ENCODE measurements around the gene PAX7.
"Not testable (repeated sequence)": the region's sequence is repeated elsewhere in the genome, so short reads cannot be mapped to it uniquely, and the experiment has no call there.

PAX7 gene

DNA sequence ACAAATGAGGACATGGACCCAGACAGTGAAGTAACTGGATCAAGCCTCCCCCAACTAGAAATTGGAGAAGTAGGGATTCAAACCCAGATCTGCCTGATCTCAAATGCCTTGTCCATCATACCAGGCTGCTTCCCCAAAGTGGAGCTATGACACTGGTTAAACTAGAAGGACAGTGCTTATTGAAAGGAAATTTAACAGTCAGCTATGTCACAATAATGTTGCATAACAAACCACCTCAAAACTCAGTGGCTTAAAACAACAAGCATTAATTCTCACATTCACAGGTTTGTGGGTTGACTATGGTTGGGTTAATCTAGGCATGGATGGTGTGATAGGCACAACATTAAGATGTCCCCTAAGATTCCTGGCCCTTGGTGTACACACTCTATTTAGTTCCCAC is 121.8 kb downstream of the PAX7 start:
- H3K4me3 ChIP-seq (ENCODE audit: low read depth, low read length) = no peak overlapping the region
- TF ChIP-seq, protein P1, sequence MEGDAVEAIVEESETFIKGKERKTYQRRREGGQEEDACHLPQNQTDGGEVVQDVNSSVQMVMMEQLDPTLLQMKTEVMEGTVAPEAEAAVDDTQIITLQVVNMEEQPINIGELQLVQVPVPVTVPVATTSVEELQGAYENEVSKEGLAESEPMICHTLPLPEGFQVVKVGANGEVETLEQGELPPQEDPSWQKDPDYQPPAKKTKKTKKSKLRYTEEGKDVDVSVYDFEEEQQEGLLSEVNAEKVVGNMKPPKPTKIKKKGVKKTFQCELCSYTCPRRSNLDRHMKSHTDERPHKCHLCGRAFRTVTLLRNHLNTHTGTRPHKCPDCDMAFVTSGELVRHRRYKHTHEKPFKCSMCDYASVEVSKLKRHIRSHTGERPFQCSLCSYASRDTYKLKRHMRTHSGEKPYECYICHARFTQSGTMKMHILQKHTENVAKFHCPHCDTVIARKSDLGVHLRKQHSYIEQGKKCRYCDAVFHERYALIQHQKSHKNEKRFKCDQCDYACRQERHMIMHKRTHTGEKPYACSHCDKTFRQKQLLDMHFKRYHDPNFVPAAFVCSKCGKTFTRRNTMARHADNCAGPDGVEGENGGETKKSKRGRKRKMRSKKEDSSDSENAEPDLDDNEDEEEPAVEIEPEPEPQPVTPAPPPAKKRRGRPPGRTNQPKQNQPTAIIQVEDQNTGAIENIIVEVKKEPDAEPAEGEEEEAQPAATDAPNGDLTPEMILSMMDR (IDR thresholded peaks at IDR 0.05; ENCODE audit: borderline replicate concordance, insufficient read depth, low read depth, low read length) = no peak

DNA sequence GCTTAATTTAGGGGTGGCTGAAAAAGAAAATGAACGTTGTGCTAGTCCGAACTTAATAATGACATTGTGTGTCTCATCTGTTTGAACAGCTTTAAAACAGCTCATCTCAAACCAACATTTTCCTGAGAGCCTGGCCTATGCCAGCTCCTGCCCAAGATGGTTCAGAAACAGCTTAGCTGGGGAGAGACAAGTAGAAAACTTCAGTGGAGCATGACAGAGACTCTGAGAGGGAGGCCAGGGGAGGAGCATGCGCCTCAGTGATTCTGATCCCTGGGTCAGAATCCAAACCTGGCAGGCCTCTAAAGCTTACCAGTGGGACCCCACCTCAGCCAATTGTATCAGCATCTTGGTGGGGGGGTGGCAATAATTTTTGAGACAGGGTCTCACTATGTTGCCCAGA is 129.5 kb downstream of the PAX7 start:
- H3K4me3 ChIP-seq (ENCODE audit: low read depth, low read length) = no peak overlapping the region
- TF ChIP-seq, protein P1 (IDR thresholded peaks at IDR 0.05; ENCODE audit: borderline replicate concordance, insufficient read depth, low read depth, low read length) = no peak

DNA sequence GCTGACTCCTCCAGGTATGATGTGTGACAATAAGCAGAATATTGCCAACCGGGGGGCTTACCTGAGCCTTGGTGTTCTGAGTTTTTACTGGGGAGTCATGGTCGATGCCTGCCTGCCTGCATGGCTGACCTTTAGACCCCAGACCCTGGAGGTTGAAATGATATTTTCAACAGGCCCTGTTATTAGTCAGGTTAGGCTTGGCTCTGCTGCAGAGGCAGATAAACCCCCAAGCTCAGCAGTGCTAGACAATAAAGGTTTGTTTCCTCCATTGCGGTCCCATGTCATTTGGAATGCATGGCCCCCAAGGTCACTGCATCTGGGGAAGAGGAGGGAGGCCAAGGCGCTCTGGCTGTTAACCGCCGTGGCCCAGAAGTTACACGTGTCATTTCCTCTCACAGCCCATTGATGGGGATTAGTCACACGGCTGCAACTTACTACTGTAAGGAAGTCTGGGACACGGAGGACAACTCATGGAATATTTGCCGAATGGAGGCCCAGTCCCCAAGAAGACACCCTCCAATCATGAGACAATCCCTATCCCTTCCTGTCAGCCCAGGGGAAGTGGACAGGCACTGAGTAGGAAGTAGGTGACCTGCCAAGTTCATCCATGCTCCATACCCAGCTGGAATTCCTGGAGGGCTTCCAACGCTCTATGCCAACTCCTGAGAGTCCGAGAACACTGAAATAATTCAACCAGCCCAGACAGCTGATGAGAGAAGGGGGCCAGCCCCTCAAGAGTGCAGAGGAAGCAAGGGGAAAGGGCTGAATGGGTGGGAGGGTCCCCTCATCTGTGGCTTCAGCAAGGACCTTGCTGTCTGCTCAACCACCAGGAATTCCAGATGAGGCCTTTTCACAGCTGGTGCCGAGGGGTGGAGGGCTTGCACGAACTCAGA is 131.5 kb downstream of the PAX7 start:
- TF ChIP-seq, protein P1 (IDR thresholded peaks at IDR 0.05; ENCODE audit: borderline replicate concordance, insufficient read depth, low read depth, low read length) = no peak
- H3K4me3 ChIP-seq (ENCODE audit: low read depth, low read length) = no peak overlapping the region

DNA sequence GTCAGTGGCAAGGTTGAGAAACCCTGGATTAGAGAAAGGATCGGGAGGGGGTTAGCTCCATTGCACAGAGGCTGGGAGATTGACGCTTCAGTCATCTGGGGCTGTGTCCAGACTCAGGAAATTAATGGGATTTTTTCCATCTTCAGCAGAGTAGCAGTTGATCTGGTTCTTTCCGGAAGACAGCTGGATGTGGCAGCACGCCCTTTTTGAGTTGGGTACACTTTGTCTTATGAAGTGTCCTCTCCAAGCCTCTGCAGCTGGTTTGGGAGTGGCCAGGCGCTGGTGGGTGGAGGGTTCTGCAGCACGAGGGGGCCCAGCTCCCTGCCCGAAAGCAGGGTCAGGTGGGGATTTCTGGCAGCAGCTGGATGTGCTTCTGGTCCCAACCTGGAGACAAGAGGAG is 133.7 kb downstream of the PAX7 start:
- H3K4me3 ChIP-seq (ENCODE audit: low read depth, low read length) = no peak overlapping the region
- TF ChIP-seq, protein P1 (IDR thresholded peaks at IDR 0.05; ENCODE audit: borderline replicate concordance, insufficient read depth, low read depth, low read length) = no peak

DNA sequence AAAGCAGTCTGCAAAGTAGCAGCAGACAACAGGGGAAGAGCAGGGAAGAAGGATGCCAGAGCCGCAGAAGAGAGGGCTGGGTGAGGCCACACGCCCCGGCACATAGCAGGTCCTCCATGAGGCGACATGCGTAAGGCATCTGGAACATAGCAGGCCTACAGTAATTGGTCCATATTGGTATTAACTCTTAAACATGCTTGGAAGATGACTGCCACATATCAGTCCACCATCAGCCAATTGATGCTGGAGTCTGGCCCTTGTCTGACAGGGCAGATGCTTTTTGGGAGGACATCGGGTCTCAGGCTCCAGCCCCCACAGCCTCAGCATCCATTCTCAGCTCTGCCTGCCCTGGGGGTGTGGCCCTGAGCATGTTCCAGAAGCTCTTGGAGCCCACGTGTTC is 135.1 kb downstream of the PAX7 start:
- TF ChIP-seq, protein P1 (IDR thresholded peaks at IDR 0.05; ENCODE audit: borderline replicate concordance, insufficient read depth, low read depth, low read length) = no peak
- no peak overlapping the region for H3K4me3 ChIP-seq (ENCODE audit: low read depth, low read length)

DNA sequence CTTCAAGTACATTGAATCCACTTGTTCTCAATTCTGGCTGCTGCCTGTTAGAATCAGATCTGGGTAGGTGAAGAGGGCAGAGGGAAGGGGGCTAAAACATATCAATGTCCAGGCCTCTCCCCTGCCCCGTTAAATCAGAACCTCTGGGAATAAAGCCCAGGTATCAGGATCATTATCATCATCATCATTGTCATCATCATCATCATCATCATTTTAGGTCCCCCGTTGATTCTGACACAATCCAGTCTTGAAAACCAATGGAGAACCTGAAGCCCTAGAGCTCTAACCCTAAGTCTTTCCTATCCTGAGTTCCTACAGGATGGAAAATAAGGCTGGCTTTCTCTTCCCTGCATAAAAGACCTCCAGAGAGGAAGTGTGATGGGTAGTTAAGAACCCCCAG is 135.7 kb downstream of the PAX7 start:
- TF ChIP-seq, protein P1 (IDR thresholded peaks at IDR 0.05; ENCODE audit: borderline replicate concordance, insufficient read depth, low read depth, low read length) = no peak
- H3K4me3 ChIP-seq (ENCODE audit: low read depth, low read length) = no peak overlapping the region

DNA sequence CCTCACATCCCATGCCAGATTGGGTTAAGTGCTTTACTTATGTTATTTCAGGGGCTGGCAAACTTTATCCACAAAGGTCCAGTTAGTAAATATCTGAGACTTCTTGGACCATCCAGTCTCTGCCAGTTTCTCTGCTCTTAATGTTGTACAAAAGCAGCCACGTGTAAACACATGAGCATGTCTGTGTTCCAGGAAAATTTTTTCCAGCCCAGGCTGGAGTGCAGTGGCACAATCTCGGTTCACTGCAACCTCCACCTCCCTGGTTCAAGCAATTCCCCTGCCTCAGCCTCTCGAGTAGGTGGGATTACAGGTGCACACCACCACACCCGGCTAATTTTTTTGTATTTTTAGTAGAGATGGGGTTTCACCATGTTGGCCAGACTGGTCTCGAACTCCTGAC is 136.9 kb downstream of the PAX7 start:
- not testable (repeated sequence) for H3K4me3 ChIP-seq (ENCODE audit: low read depth, low read length)
